Right lobe of liver (tissue), 6 donors: ENCODE results near the gene MEAF6. TPM values are rescaled to one million over a fixed set of nuclear protein-coding genes. Genes with fewer than 3 reads are reported as not detected.

ENCODE experiments used
- ATAC-seq, 4 donors: fragments of 200-7000 bp; cut with Tn5 transposase; one replicate each; pipeline ENCODE4 v1.9.1; 2020; ENCODE audit warnings: mild to moderate bottlenecking in 4 of 4, moderate library complexity in 4 of 4
- DNase-seq, 3 donors: peaks; one replicate each; pipeline ENCODE4 v3.0.0-alpha.2; 2020
- H3K27ac ChIP-seq, 3 donors: fragments of 200-600 bp; one replicate each; pipeline ENCODE4 v1.8.0; 2022
- H3K27me3 ChIP-seq, 2 donors: fragments of 200-600 bp; one replicate each; pipeline ENCODE4 v1.8.0; 2022
- H3K36me3 ChIP-seq, 4 donors: fragments of 200-600 bp; sonication (generic) in 1 of 4; one replicate each; pipeline versions ENCODE4 v1.5.1 to v1.8.0; 2017 to 2022; ENCODE audit warnings: control low read depth in 1 of 4
- H3K4me1 ChIP-seq, 4 donors: fragments of 200-600 bp; sonication (generic) in 1 of 4; one replicate each; pipeline versions ENCODE4 v1.5.1 to v1.8.0; 2017 to 2022; ENCODE audit warnings: control low read depth in 1 of 4
- H3K4me3 ChIP-seq, 3 donors: fragments of 200-600 bp; one replicate each; pipeline ENCODE4 v1.8.0; 2022
- H3K9me3 ChIP-seq, 4 donors: fragments of 200-600 bp; sonication (generic) in 1 of 4; one replicate each; pipeline versions ENCODE4 v1.5.1 to v1.8.0; 2017 to 2022; ENCODE audit warnings: control low read depth in 1 of 4
- CTCF ChIP-seq, 4 donors: fragments of 200-600 bp in 3 of 4; fragments of 450-650 bp in 1 of 4; IDR thresholded peaks; one replicate each; pipeline versions ENCODE4 v1.5.1 to v1.8.0; 2016 to 2022; ENCODE audit warnings: antibody characterized with exemption in 4 of 4, mild to moderate bottlenecking in 2 of 4
- POLR2A ChIP-seq: fragments of 450-650 bp; IDR thresholded peaks from one replicate; pipeline ENCODE4 v1.6.1; 2017; ENCODE audit warnings: antibody characterized with exemption, mild to moderate bottlenecking
- WGBS: methylation state at CpG from one replicate; pipeline ENCODE4 v1.1.6; 2018; ENCODE audit warnings: low coverage, low lambda C conversion rate; ENCODE audit not compliant: insufficient coverage; ENCODE audit errors: missing lambda C conversion rate; 5-methylcytosine and 5-hydroxymethylcytosine counted together
- intact Hi-C, 2 donors: fragments of 100-400 bp; cut with DNase I; formaldehyde crosslinking; loops; one replicate each; pipeline versions ENCODE4 v1.11.2 to v1.14.1; 2022
- total RNA-seq, 6 experiments: library from RNA; depleted of rRNA in 2 of 6; stranded (reverse); fragments of >200 nt in 2 of 6; fragmentation: NEBNext Ultra II Directional in 3 of 6; extraction: Animal tissue kit (Norgen Biotek cat#: 25700) in 3 of 6; gene quantifications; one replicate each; pipeline versions ENCODE4 v1.1.0 to v1.2.4, GENCODE V29; 2016 to 2023
- donor health status: DM: no; HTN: yes; CAD: no.
- donor health status: DM: no; HTN: no; CAD: no.
- donor health status: DM: no; HTN: no; CAD: no.
- donor health status: DM: no; HTN: yes; CAD: no.
- donor health status: DM: no; HTN: yes; CAD: no.

MEAF6 gene
- total RNA-seq, 6 experiments from 2014 or later = 12.9 to 55.9 (median 32.8) TPM

GRCh38 chr1:37476087-37476452, 38.5 kb downstream of the MEAF6 start:
- no peak for DNase-seq
- peaks cover 4 to 25% (median 10%) of the 10 kb centered on the region in 4 donors for H3K36me3 ChIP-seq
- H3K4me1 ChIP-seq = peaks cover 0 to 75% (median 27%) of the 10 kb centered on the region in 4 donors
- intact Hi-C loops = no loop called here
- peak overlapping the region; percentile 79 to 86 (median 85) for H3K4me3 ChIP-seq
- WGBS = no CpG with 5 or more reads among the region's 9 CpGs
- peak overlapping the region; percentile 94 to 100 (median 98) for H3K27ac ChIP-seq
- no peak for ATAC-seq
- H3K9me3 ChIP-seq = no peaks in the 10 kb centered on the region
- TF ChIP-seq POLR2A (no peak), CTCF (IDR thresholded peaks at IDR 0.05) (no peak)
- no peaks in the 10 kb centered on the region for H3K27me3 ChIP-seq

GRCh38 chr1:37475380-37476086, 39.0 kb downstream of the MEAF6 start:
- no peaks in the 10 kb centered on the region for H3K9me3 ChIP-seq
- H3K27me3 ChIP-seq = no peaks in the 10 kb centered on the region
- WGBS = no CpG with 5 or more reads among the region's 24 CpGs
- intact Hi-C loops = no loop called here
- peak overlapping the region; percentile 79 to 86 (median 85) for H3K4me3 ChIP-seq
- peak overlapping the region; percentile 94 to 100 (median 98) for H3K27ac ChIP-seq
- DNase-seq = no peak
- peaks cover 0 to 19% (median 6%) of the 10 kb centered on the region in 4 donors for H3K36me3 ChIP-seq
- no peak for ATAC-seq
- H3K4me1 ChIP-seq = peaks cover 0 to 77% (median 28%) of the 10 kb centered on the region in 4 donors
- TF ChIP-seq CTCF (IDR thresholded peaks at IDR 0.05) (no peak), POLR2A (no peak)

- no peak for TF ChIP-seq POLR2A
- no peak for TF ChIP-seq CTCF (IDR thresholded peaks at IDR 0.05)
- ATAC-seq = peak in 2 of 4 donors; percentile 1
Observed at GRCh38 chr1:37474697-37475379, 39.7 kb downstream of the MEAF6 start.

GRCh38 chr1:37474046-37474696, 40.4 kb downstream of the MEAF6 start, which contains the start of gene ZC3H12A:
Gene ZC3H12A (plus strand): TSS chr1:37474580. CDS start chr1:37475497, 917 bp downstream.
- WGBS = no CpG with 5 or more reads among the region's 78 CpGs
- peak; percentile 95 to 96 (median 96) for DNase-seq
- peaks cover 0 to 63% (median 23%) of the 10 kb centered on the region in 4 donors for H3K4me1 ChIP-seq
- H3K9me3 ChIP-seq = no peaks in the 10 kb centered on the region
- peak within 1 kb of the TSS; percentile 94 to 100 (median 98) for H3K27ac ChIP-seq
- intact Hi-C loops = no loop called here
- no peaks in the 10 kb centered on the region for H3K27me3 ChIP-seq
- TF ChIP-seq POLR2A = peak; percentile 99
- TF ChIP-seq CTCF (IDR thresholded peaks at IDR 0.05) = no peak
- peaks cover 0 to 13% (median 2%) of the 10 kb centered on the region in 4 donors for H3K36me3 ChIP-seq
- H3K4me3 ChIP-seq = peak within 1 kb of the TSS; percentile 79 to 86 (median 85)
- ATAC-seq = peak; percentile 54 to 91 (median 86)

More at GRCh38 chr1:37474697-37475379, 39.7 kb downstream of the MEAF6 start:
- peak in 1 of 3 donors; percentile 67 for DNase-seq
- Histone ChIP-seq H3K27me3 (no peaks in the 10 kb centered on the region), H3K4me1 (peaks cover 0 to 70% (median 26%) of the 10 kb centered on the region in 4 donors), H3K27ac (peak overlapping the region; percentile 94 to 100 (median 98)), H3K36me3 (peaks cover 0 to 13% (median 2%) of the 10 kb centered on the region in 4 donors), H3K4me3 (peak overlapping the region; percentile 79 to 86 (median 85)), H3K9me3 (no peaks in the 10 kb centered on the region)
- intact Hi-C loops = no loop called here
- WGBS = 7% methylated on average over 3 of the region's 38 CpGs
